Measurements from ENCODE around the gene ABHD5. TPM values are rescaled to one million over a fixed set of nuclear protein-coding genes. Genes with fewer than 3 reads are reported as not detected.

Gene ABHD5
- polyA plus RNA-seq, 1 of the 3 experiments (the other 2 are of a cell fraction), result 10.4 TPM

- H3K4me3 ChIP-seq (ENCODE audit: low read depth in 2 of 2, low read length in 1 of 2), result no peak overlapping the region
- H4K20me1 ChIP-seq (ENCODE audit: insufficient read depth), result no peaks in the 10 kb centered on the region
- H3K9me2 ChIP-seq, result no peaks in the 10 kb centered on the region
- H3F3A ChIP-seq (replicated peaks; ENCODE audit: insufficient read depth), result no peaks in the 10 kb centered on the region
- H3K79me2 ChIP-seq (ENCODE audit: insufficient read depth), result peaks cover 4% of the 10 kb centered on the region; the same call in 1 of the 2 replicates
- no peaks in the 10 kb centered on the region for H3K36me3 ChIP-seq (replicated peaks in 1 of 2; ENCODE audit: control insufficient read depth in 1 of 2, insufficient read depth in 2 of 2, low read length in 1 of 2)
- ChIA-PET CTCF (interaction anchor here (1.2 kb wide), 1 partner anchor 13 kb away, joined by 3 read pairs; no protein-coding TSS in a partner anchor), POLR2A (interaction anchor here (0.5 kb wide), 1 partner anchor 366 kb away, joined by 4 read pairs; no protein-coding TSS in a partner anchor)
- 92% methylated on average over 2 of the region's 2 CpGs for WGBS (ENCODE audit: low lambda C conversion rate)
- no peaks in the 10 kb centered on the region for H3K9me3 ChIP-seq
- H3K4me1 ChIP-seq (ENCODE audit: control insufficient read depth in 1 of 2, insufficient read depth in 2 of 2, low read depth in 1 of 2, low read length in 1 of 2), result peaks cover 0 to 3% of the 10 kb centered on the region in 2 experiments; a peak in 2 of 4 replicates
- no peak overlapping the region for H2AFZ ChIP-seq (ENCODE audit: low read depth)
- DNase-seq, result no peak
- no peaks in the 10 kb centered on the region for H3K27me3 ChIP-seq (ENCODE audit: insufficient read depth)
- H3K4me2 ChIP-seq, result no peak overlapping the region
- no peak overlapping the region for H3K9ac ChIP-seq
- H3K27ac ChIP-seq (ENCODE audit: low read depth in 2 of 2, low read length in 1 of 2), result no peak overlapping the region
- TF ChIP-seq RCOR1 (IDR thresholded peaks at IDR 0.05; ENCODE audit: low read length) (no peak), NRF1 (IDR thresholded peaks at IDR 0.05; ENCODE audit: low read depth, low read length) (no peak), RXRA (IDR thresholded peaks at IDR 0.05; ENCODE audit: borderline replicate concordance, low read depth) (no peak), REST (IDR thresholded peaks at IDR 0.05; ENCODE audit: low read depth, low read length) (no peak), FOSL2 (IDR thresholded peaks at IDR 0.05; ENCODE audit: borderline replicate concordance, low read depth) (no peak), NFIC (IDR thresholded peaks at IDR 0.05; ENCODE audit: borderline replicate concordance) (no peak), ZBTB33 (IDR thresholded peaks at IDR 0.05; ENCODE audit: borderline replicate concordance, low read depth) (no peak)
- TF ChIP-seq, protein P1, sequence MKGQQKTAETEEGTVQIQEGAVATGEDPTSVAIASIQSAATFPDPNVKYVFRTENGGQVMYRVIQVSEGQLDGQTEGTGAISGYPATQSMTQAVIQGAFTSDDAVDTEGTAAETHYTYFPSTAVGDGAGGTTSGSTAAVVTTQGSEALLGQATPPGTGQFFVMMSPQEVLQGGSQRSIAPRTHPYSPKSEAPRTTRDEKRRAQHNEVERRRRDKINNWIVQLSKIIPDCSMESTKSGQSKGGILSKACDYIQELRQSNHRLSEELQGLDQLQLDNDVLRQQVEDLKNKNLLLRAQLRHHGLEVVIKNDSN (IDR thresholded peaks at IDR 0.05; ENCODE audit: borderline replicate concordance, low read depth), result no peak
These were observed 3.8 kb upstream of the ABHD5 start for GRCh38 chr3:43686700-43687498.

DNA sequence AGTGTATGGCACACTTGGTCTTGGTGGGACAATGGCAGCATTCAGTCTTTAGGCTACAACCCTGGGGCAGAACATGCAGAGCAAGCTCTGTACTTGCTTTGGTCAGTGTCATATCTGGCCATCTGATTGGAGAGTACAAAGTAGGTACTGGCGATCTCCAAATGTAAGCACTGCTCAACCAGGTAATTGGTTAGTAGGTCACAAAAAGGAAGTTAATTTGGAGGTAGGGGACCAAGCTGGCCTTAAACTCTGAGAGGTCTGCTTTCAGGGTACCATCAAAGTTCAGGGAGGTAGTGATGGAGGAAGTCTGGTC, 3.3 kb upstream of the ABHD5 start:
- Histone ChIP-seq H3K36me3 (replicated peaks in 1 of 2; ENCODE audit: control insufficient read depth in 1 of 2, insufficient read depth in 2 of 2, low read length in 1 of 2) (no peaks in the 10 kb centered on the region), H3K4me3 (ENCODE audit: low read depth in 2 of 2, low read length in 1 of 2) (no peak overlapping the region), H3K27ac (ENCODE audit: low read depth in 2 of 2, low read length in 1 of 2) (no peak overlapping the region), H3K9me3 (no peaks in the 10 kb centered on the region), H3F3A (replicated peaks; ENCODE audit: insufficient read depth) (peaks cover 4% of the 10 kb centered on the region), H3K4me1 (ENCODE audit: control insufficient read depth in 1 of 2, insufficient read depth in 2 of 2, low read depth in 1 of 2, low read length in 1 of 2) (peaks cover 0 to 7% of the 10 kb centered on the region in 2 experiments; a peak in 3 of 4 replicates), H4K20me1 (ENCODE audit: insufficient read depth) (no peaks in the 10 kb centered on the region), H3K27me3 (ENCODE audit: insufficient read depth) (no peaks in the 10 kb centered on the region), H3K79me2 (ENCODE audit: insufficient read depth) (peaks cover 10% of the 10 kb centered on the region; the same call in 1 of the 2 replicates), H3K4me2 (no peak overlapping the region), H3K9me2 (no peaks in the 10 kb centered on the region), H3K9ac (no peak overlapping the region), H2AFZ (ENCODE audit: low read depth) (no peak overlapping the region)
- no peak for DNase-seq
- CTCF ChIA-PET, result no interaction called here
- 100% methylated on average over 1 of the region's 1 CpG for WGBS (ENCODE audit: low lambda C conversion rate)
- TF ChIP-seq ELF1 (IDR thresholded peaks at IDR 0.05) (no peak), GABPA (IDR thresholded peaks at IDR 0.05; ENCODE audit: low read depth) (no peak), TCF12 (IDR thresholded peaks at IDR 0.05) (no peak), NRF1 (IDR thresholded peaks at IDR 0.05; ENCODE audit: low read depth, low read length) (no peak), RFX5 (IDR thresholded peaks at IDR 0.05; ENCODE audit: low read length) (no peak), YY1 (IDR thresholded peaks at IDR 0.05; ENCODE audit: low read depth) (no peak), ZBTB33 (IDR thresholded peaks at IDR 0.05; ENCODE audit: borderline replicate concordance, low read depth) (no peak), NFIC (IDR thresholded peaks at IDR 0.05; ENCODE audit: borderline replicate concordance) (no peak), FOXM1 (IDR thresholded peaks at IDR 0.05; ENCODE audit: low read depth) (no peak), TEAD4 (IDR thresholded peaks at IDR 0.05; ENCODE audit: borderline replicate concordance, insufficient read depth) (no peak)
- TF ChIP-seq, protein P2, sequence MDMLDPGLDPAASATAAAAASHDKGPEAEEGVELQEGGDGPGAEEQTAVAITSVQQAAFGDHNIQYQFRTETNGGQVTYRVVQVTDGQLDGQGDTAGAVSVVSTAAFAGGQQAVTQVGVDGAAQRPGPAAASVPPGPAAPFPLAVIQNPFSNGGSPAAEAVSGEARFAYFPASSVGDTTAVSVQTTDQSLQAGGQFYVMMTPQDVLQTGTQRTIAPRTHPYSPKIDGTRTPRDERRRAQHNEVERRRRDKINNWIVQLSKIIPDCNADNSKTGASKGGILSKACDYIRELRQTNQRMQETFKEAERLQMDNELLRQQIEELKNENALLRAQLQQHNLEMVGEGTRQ (IDR thresholded peaks at IDR 0.05; ENCODE audit: borderline replicate concordance, low read depth, low read length), result no peak
- POLR2A ChIA-PET, result no interaction called here
